Suprapubic skin (tissue), 4 donors: Measurements from ENCODE around the gene TSPAN12.

Experiments
- EP300 ChIP-seq: sonication (generic); formaldehyde crosslinking; IDR thresholded peaks from one replicate; pipeline ENCODE4 v1.6.1; 2017; ENCODE audit warnings: antibody characterized with exemption
- POLR2A ChIP-seq, 2 donors: fragments of 450-650 bp; IDR thresholded peaks; one replicate each; pipeline ENCODE4 v1.6.1; 2017; ENCODE audit warnings: antibody characterized with exemption in 2 of 2, mild to moderate bottlenecking in 2 of 2, moderate library complexity in 2 of 2
- POLR2AphosphoS5 ChIP-seq, 3 donors: sonication (generic); formaldehyde crosslinking; IDR thresholded peaks; one replicate each; pipeline ENCODE4 v1.6.1; 2017; ENCODE audit warnings: antibody characterized with exemption in 3 of 3
- TF ChIP-seq, protein P1 (sequence below), 2 donors: fragments of 200-600 bp in 1 of 2; fragments of 450-650 bp in 1 of 2; sonication (generic) in 1 of 2; IDR thresholded peaks; one replicate each; pipeline ENCODE4 v1.5.1; 2016 to 2019; ENCODE audit warnings: antibody characterized with exemption in 2 of 2, mild to moderate bottlenecking in 1 of 2, moderate library complexity in 1 of 2

DNA sequence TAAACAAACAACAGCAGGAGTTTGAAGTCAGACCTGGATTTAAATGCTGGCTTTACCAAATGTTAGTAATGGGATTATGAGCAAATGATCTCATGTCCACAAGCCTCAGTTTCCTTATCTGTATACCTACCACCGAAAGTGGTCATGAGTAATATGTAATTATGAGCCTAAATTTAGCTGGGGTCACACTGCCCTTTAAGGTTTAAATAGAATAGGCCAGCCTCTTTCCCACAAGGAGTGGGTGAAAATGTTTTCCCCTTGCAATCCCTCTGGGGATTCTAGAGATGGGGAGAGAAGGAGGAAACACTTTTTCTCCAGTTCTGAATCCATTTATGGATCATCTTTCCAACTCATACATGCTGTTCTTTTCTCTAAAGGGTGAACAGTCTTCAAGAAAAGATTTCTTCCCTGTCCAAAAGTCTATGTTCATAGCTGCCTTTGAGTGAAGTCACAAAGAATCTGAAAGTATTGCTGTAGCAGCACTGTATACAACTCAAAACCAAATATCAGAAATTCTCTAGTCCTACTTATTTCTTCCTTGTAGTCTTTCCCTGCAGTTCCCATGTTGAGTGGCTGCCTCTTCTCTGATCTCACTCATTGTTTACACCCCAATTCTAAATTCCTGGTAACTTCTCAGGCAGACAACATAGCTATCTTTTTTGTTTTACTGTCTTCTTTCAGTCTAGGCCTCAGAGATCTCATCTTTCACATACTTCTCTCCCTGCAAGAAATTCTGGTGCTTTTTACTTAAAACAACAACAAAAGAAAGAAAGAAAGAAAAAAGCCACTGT, 7.4 kb upstream of the TSPAN12 start:
- TF ChIP-seq POLR2A (IDR thresholded peaks at IDR 0.05) (no peak), POLR2AphosphoS5 (IDR thresholded peaks at IDR 0.05) (no peak), EP300 (no peak)
- TF ChIP-seq, protein P1, sequence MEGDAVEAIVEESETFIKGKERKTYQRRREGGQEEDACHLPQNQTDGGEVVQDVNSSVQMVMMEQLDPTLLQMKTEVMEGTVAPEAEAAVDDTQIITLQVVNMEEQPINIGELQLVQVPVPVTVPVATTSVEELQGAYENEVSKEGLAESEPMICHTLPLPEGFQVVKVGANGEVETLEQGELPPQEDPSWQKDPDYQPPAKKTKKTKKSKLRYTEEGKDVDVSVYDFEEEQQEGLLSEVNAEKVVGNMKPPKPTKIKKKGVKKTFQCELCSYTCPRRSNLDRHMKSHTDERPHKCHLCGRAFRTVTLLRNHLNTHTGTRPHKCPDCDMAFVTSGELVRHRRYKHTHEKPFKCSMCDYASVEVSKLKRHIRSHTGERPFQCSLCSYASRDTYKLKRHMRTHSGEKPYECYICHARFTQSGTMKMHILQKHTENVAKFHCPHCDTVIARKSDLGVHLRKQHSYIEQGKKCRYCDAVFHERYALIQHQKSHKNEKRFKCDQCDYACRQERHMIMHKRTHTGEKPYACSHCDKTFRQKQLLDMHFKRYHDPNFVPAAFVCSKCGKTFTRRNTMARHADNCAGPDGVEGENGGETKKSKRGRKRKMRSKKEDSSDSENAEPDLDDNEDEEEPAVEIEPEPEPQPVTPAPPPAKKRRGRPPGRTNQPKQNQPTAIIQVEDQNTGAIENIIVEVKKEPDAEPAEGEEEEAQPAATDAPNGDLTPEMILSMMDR (IDR thresholded peaks at IDR 0.05) = no peak
